ENCODE measurements around the gene CCDC124.

- TF ChIP-seq L3MBTL2 (conservative IDR thresholded peaks at IDR 0.05): no peak
- TF ChIP-seq FOXK2 (IDR thresholded peaks at IDR 0.05): no peak
- no peak for TF ChIP-seq NFRKB (IDR thresholded peaks at IDR 0.05)
- TF ChIP-seq FOXM1 (IDR thresholded peaks at IDR 0.05; ENCODE audit: borderline replicate concordance): no peak
- no peak for TF ChIP-seq BHLHE40 (IDR thresholded peaks at IDR 0.05; ENCODE audit: borderline replicate concordance)
- TF ChIP-seq HDGF (IDR thresholded peaks at IDR 0.05; ENCODE audit: borderline replicate concordance): no peak
- no peak for TF ChIP-seq ELF4 (IDR thresholded peaks at IDR 0.05)
- TF ChIP-seq CTBP1 (IDR thresholded peaks at IDR 0.05; ENCODE audit: borderline replicate concordance): no peak
- TF ChIP-seq PKNOX1 (IDR thresholded peaks at IDR 0.05): no peak
- no peak for TF ChIP-seq SP1 (IDR thresholded peaks at IDR 0.05)
These were observed 33.3 kb downstream of the CCDC124 start for GRCh38 chr19:17966129-17966483.
